Measurements from ENCODE around the gene SH3BP1.

The SH3BP1 gene

GRCh38 chr22:37659066-37659896 is 19.8 kb downstream of the SH3BP1 start:
- DNase-seq = no peak

- no peak for DNase-seq
Measured at GRCh38 chr22:37659897-37660708, 20.6 kb downstream of the SH3BP1 start.

- no peak for DNase-seq
Measured at GRCh38 chr22:37660709-37661045, 21.2 kb downstream of the SH3BP1 start.

- DNase-seq = peak; percentile 53
Measured at GRCh38 chr22:37661160-37661924, 21.9 kb downstream of the SH3BP1 start.

GRCh38 chr22:37662039-37662438 is 22.6 kb downstream of the SH3BP1 start:
- no peak for DNase-seq

GRCh38 chr22:37663521-37664140 is 24.2 kb downstream of the SH3BP1 start:
- DNase-seq = no peak

GRCh38 chr22:37664249-37665101 is 25.0 kb downstream of the SH3BP1 start:
- DNase-seq = no peak

- no peak for DNase-seq
Measured at GRCh38 chr22:37665487-37665886, 26.0 kb downstream of the SH3BP1 start.

- no peak for DNase-seq
Measured at GRCh38 chr22:37669586-37669985, 30.1 kb downstream of the SH3BP1 start.

- DNase-seq = no peak
Measured at GRCh38 chr22:37672206-37672919, 32.9 kb downstream of the SH3BP1 start.

- no peak for DNase-seq
Measured at GRCh38 chr22:37672920-37673455, 33.5 kb downstream of the SH3BP1 start.

- no peak for DNase-seq
Measured at GRCh38 chr22:37674248-37674647, 34.8 kb downstream of the SH3BP1 start.

- no peak for DNase-seq
Measured at GRCh38 chr22:37674951-37675929, 35.8 kb downstream of the SH3BP1 start, which contains the start of gene LGALS1. LGALS1 (plus strand) TSS chr22:37675636; CDS start chr22:37675703, 67 bp downstream.

- no peak for DNase-seq
Measured at GRCh38 chr22:37675930-37676735, 36.7 kb downstream of the SH3BP1 start.

- DNase-seq = no peak
Measured at GRCh38 chr22:37676736-37677492, 37.4 kb downstream of the SH3BP1 start.

- no peak for DNase-seq
Measured at GRCh38 chr22:37677493-37677974, 38.1 kb downstream of the SH3BP1 start.

GRCh38 chr22:37678372-37678771 is 38.9 kb downstream of the SH3BP1 start:
- no peak for DNase-seq

GRCh38 chr22:37679670-37680069 is 40.2 kb downstream of the SH3BP1 start:
- DNase-seq = no peak

Measured in NCI-H1694 treated with DMSO at 0.1 percent for 48 hours (cell line).